Mesendoderm (in vitro differentiated cells): ENCODE results near the gene XDH.

Source experiments
- DNase-seq: peaks from one replicate; pipeline ENCODE4 v3.0.0; 2013
- H2AK5ac ChIP-seq: 2 replicates; pipeline ENCODE4 v1.6.1; 2013; ENCODE audit warnings: low read length, inconsistent platforms
- H2BK120ac ChIP-seq: 2 replicates; pipeline ENCODE4 v1.6.1; 2013; ENCODE audit warnings: low read depth, mild to moderate bottlenecking, low read length, moderate library complexity, mixed read lengths
- H2BK15ac ChIP-seq: replicated peaks from 2 replicates; pipeline ENCODE4 v1.6.1; 2013; ENCODE audit warnings: low read depth, mild to moderate bottlenecking, moderate library complexity
- H2BK5ac ChIP-seq: 2 replicates; pipeline ENCODE4 v1.6.1; 2013; ENCODE audit warnings: low read length, inconsistent platforms
- H3K18ac ChIP-seq: 2 replicates; pipeline ENCODE4 v1.6.1; 2013; ENCODE audit warnings: mild to moderate bottlenecking, low read length, mixed read lengths
- H3K23ac ChIP-seq: one replicate; pipeline ENCODE4 v1.6.1; 2013; ENCODE audit warnings: low read length
- H3K27ac ChIP-seq: 2 replicates; pipeline ENCODE4 v1.5.1; 2013; ENCODE audit warnings: low read depth, mild to moderate bottlenecking, inconsistent platforms, low read length, moderate library complexity
- H3K27me3 ChIP-seq: 2 replicates; pipeline ENCODE4 v1.6.1; 2013; ENCODE audit warnings: low read length, control low read depth, mild to moderate bottlenecking, inconsistent platforms; ENCODE audit not compliant: insufficient read depth, poor library complexity
- H3K36me3 ChIP-seq: 2 replicates; pipeline ENCODE4 v1.6.1; 2013; ENCODE audit warnings: low read length, inconsistent platforms; ENCODE audit not compliant: control insufficient read depth, insufficient read depth
- H3K4ac ChIP-seq: one replicate; pipeline ENCODE4 v1.6.1; 2013; ENCODE audit warnings: low read depth, mild to moderate bottlenecking, low read length, moderate library complexity
- H3K4me1 ChIP-seq: 2 replicates; pipeline ENCODE4 v1.6.1; 2013; ENCODE audit warnings: low read depth, low read length, inconsistent platforms; ENCODE audit not compliant: control insufficient read depth
- H3K4me2 ChIP-seq: 2 replicates; pipeline ENCODE4 v1.6.1; 2013; ENCODE audit warnings: low read length
- H3K4me3 ChIP-seq: 2 replicates; pipeline ENCODE4 v1.5.1; 2013; ENCODE audit warnings: mild to moderate bottlenecking, low read length
- H3K56ac ChIP-seq: one replicate; pipeline ENCODE4 v1.6.1; 2013; ENCODE audit warnings: low read length
- H3K79me1 ChIP-seq: 2 replicates; pipeline ENCODE4 v1.6.1; 2013; ENCODE audit warnings: low read length, inconsistent platforms
- H3K79me2 ChIP-seq: 2 replicates; pipeline ENCODE4 v1.6.1; 2013; ENCODE audit warnings: mild to moderate bottlenecking, low read length; ENCODE audit not compliant: control insufficient read depth, insufficient read depth
- H3K9ac ChIP-seq: 2 replicates; pipeline ENCODE4 v1.6.1; 2013; ENCODE audit warnings: low read length, inconsistent platforms
- H4K5ac ChIP-seq: one replicate; pipeline ENCODE4 v1.6.1; 2013; ENCODE audit warnings: low read length
- H4K8ac ChIP-seq: one replicate; pipeline ENCODE4 v1.6.1; 2013; ENCODE audit warnings: low read depth, mild to moderate bottlenecking, control low read depth, low read length, moderate library complexity
- WGBS: extraction: QIAGEN DNeasy Blood & Tissue Kit; methylation state at CpG from one replicate; pipeline ENCODE4 v1.1.7; 2013; ENCODE audit warnings: low lambda C conversion rate, missing lambda C conversion rate; ENCODE audit not compliant: insufficient coverage; ENCODE audit errors: extremely low coverage; 5-methylcytosine and 5-hydroxymethylcytosine counted together

The XDH gene

DNA sequence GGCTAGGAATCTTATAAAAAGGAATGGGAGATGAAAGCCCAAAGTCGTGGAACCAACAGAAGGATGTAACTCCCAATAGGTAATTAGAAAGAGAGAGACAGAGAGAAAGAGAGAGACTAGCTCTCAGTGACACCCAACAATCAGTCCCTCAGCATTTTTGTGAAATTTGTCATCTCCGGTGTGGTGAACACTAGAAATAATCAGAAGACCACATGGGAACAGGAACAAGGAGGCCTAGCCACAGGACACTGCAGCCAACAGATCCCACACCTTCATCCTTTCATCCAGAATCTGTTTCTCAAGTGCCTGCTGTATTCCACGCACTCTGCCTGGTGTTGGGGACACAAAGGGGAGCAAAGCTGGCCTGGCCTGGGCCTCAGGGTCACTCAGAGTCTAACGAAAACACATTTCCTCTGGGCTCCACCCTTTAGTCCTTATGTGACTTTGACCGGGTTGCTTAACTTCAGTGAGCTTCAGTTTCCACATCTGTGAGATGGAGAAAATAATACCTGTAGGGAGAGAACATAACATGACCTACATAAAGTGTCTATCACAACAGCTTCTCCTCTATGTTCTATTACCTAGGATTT is 127.5 kb downstream of the XDH start:
- Histone ChIP-seq H3K56ac (peak overlapping the region; percentile 68), H3K23ac (no peak overlapping the region), H3K9ac (no peak overlapping the region), H3K27ac (no peak overlapping the region), H2AK5ac (peak overlapping the region; percentile 81), H3K79me2 (no peaks in the 10 kb centered on the region), H3K4me3 (no peak overlapping the region), H2BK5ac (peak overlapping the region; percentile 85), H3K4me2 (no peak overlapping the region), H4K8ac (no peak overlapping the region), H4K5ac (no peak overlapping the region), H3K79me1 (no peaks in the 10 kb centered on the region), H3K4ac (no peak overlapping the region), H2BK120ac (no peak overlapping the region), H3K4me1 (peaks cover 4% of the 10 kb centered on the region), H3K18ac (peak overlapping the region; percentile 36), H3K36me3 (no peaks in the 10 kb centered on the region), H2BK15ac (no peak overlapping the region), H3K27me3 (no peaks in the 10 kb centered on the region)
- peak; percentile 33 for DNase-seq
- WGBS = no CpG with 5 or more reads among the region's 5 CpGs

GRCh38 chr2:31286230-31286629 is 128.3 kb downstream of the XDH start:
- H3K4me1 ChIP-seq = peaks cover 4% of the 10 kb centered on the region
- no peak overlapping the region for H2BK15ac ChIP-seq
- DNase-seq = no peak
- no peak overlapping the region for H3K27ac ChIP-seq
- no peak overlapping the region for H2BK120ac ChIP-seq
- no peaks in the 10 kb centered on the region for H3K27me3 ChIP-seq
- H3K9ac ChIP-seq = no peak overlapping the region
- no peak overlapping the region for H3K4ac ChIP-seq
- H3K4me3 ChIP-seq = no peak overlapping the region
- no peak overlapping the region for H2BK5ac ChIP-seq
- no peak overlapping the region for H4K8ac ChIP-seq
- H3K4me2 ChIP-seq = no peak overlapping the region
- H3K36me3 ChIP-seq = no peaks in the 10 kb centered on the region
- H3K18ac ChIP-seq = no peak overlapping the region
- H3K79me2 ChIP-seq = no peaks in the 10 kb centered on the region
- no peak overlapping the region for H3K23ac ChIP-seq
- H2AK5ac ChIP-seq = no peak overlapping the region
- H3K56ac ChIP-seq = peak overlapping the region; percentile 0
- no CpG with 5 or more reads among the region's 4 CpGs for WGBS
- no peaks in the 10 kb centered on the region for H3K79me1 ChIP-seq
- H4K5ac ChIP-seq = no peak overlapping the region
